Measurements from ENCODE around the gene ZNF678.

The ZNF678 gene

DNA sequence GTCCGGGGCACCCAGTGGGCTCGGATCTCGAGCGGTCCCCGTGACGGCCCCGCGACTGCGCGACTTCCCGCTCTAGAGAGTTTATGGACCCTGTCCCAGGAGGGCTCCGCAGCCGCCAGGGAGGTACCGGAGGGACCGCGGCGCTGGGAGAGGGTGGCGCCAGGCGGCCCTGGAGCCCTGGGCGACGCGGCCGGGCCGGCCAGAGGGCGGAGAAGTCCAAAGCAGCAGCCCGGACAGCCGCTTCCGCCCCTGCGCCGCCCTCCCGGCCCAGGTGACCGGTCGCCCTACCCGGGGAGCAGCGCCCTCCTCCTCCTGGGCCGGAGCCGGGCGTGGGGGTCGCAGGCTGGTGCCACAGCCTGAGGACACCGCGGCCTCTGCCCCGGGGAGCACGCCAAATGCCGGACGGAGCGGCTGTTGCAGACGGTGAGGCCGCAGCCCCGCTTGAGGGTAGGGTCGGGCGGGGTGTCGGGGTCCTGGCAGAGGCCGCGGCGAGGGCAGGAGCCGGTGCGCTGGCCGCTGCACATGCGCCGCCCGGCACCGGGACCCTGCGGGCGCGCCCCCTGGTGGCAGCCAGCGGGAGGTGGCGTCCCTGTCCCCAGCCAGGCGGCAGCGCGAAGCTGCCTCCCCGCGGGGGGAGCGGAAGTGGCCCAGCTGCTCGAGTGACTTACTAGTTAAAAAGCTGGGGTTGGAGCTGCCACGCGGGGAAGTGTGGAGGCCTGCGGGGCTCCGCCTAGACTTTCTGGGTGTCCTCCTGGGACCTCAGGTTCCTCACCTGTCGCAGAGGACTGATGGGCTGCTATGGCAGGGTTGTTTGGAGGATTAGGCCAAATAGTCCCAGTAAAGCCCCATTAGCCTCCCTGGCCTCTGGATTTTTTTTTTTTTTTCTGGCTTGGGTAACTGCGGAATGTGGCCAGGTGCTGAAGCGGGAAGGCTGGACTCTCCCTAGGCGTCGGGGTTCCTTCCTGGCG is 20.9 kb upstream of the ZNF678 start:
- peak overlapping the region; percentile 50 to 80 (median 74) for H3K4me3 ChIP-seq (ENCODE audit: low read depth in 1 of 5, low read length in 5 of 5)
- H3K27me3 ChIP-seq (ENCODE audit: control insufficient read depth in 5 of 5, insufficient read depth in 4 of 5, low read length in 5 of 5), result no peaks in the 10 kb centered on the region
- peaks cover 0 to 19% (median 15%) of the 10 kb centered on the region in 5 donors for H3K4me1 ChIP-seq (ENCODE audit: control insufficient read depth in 5 of 5, insufficient read depth in 5 of 5, low read length in 5 of 5)
- peak overlapping the region in 4 of 5 donors; percentile 72 to 91 (median 78) for H3K9ac ChIP-seq (ENCODE audit: low read length in 5 of 5)
- H3K9me3 ChIP-seq (ENCODE audit: control insufficient read depth in 5 of 5, low read length in 5 of 5), result peaks cover 0 to 4% (median 0%) of the 10 kb centered on the region in 5 donors
- H3K27ac ChIP-seq (ENCODE audit: low read depth, low read length), result no peak overlapping the region
- H3K36me3 ChIP-seq (ENCODE audit: control insufficient read depth in 5 of 5, insufficient read depth in 5 of 5, low read length in 5 of 5), result no peaks in the 10 kb centered on the region

DNA sequence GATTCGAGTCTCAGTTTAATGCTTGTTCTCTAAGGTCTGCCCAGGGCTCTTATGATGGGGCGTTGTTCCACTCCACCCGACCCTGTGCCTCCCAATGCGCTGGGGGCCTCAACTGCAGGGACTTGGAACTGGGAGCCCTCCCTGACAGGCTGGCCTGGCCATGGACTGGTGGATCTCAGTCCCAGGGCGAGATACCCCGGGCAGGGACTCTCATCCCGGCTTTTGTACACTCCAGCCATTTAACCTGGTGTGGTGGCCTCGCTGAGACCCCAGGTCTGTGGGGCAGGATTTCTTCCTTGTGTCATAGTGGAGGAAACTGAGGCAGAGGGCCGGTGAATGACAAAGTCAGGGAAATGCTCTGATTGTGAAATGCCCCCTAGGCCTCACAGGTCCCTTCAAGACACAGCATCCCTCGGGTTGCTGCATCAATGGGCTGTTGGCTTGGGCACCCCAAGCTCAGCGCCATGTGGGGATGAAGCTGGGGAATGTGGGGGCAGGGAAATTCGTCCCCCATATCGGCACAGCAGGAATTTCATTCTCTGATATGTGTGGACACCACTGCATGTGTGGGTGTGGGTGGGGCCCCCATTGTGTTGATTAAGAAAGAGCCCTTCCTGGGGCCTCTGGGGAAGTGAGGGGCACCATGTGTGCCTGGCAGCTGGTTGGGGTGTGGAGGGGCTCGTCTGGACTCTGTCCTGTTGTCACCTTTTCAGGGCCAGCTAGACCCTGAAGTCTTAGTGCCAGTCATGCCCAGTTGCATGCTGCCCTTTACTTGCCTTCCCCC is 19.9 kb upstream of the ZNF678 start:
- Histone ChIP-seq H3K4me3 (ENCODE audit: low read depth in 1 of 5, low read length in 5 of 5) (peak overlapping the region in 3 of 5 donors; percentile 50 to 79 (median 61)), H3K27me3 (ENCODE audit: control insufficient read depth in 5 of 5, insufficient read depth in 4 of 5, low read length in 5 of 5) (no peaks in the 10 kb centered on the region), H3K27ac (ENCODE audit: low read depth, low read length) (no peak overlapping the region), H3K4me1 (ENCODE audit: control insufficient read depth in 5 of 5, insufficient read depth in 5 of 5, low read length in 5 of 5) (peaks cover 0 to 19% (median 15%) of the 10 kb centered on the region in 5 donors), H3K9me3 (ENCODE audit: control insufficient read depth in 5 of 5, low read length in 5 of 5) (no peaks in the 10 kb centered on the region), H3K9ac (ENCODE audit: low read length in 5 of 5) (peak overlapping the region in 1 of 5 donors; percentile 83), H3K36me3 (ENCODE audit: control insufficient read depth in 5 of 5, insufficient read depth in 5 of 5, low read length in 5 of 5) (no peaks in the 10 kb centered on the region)

DNA sequence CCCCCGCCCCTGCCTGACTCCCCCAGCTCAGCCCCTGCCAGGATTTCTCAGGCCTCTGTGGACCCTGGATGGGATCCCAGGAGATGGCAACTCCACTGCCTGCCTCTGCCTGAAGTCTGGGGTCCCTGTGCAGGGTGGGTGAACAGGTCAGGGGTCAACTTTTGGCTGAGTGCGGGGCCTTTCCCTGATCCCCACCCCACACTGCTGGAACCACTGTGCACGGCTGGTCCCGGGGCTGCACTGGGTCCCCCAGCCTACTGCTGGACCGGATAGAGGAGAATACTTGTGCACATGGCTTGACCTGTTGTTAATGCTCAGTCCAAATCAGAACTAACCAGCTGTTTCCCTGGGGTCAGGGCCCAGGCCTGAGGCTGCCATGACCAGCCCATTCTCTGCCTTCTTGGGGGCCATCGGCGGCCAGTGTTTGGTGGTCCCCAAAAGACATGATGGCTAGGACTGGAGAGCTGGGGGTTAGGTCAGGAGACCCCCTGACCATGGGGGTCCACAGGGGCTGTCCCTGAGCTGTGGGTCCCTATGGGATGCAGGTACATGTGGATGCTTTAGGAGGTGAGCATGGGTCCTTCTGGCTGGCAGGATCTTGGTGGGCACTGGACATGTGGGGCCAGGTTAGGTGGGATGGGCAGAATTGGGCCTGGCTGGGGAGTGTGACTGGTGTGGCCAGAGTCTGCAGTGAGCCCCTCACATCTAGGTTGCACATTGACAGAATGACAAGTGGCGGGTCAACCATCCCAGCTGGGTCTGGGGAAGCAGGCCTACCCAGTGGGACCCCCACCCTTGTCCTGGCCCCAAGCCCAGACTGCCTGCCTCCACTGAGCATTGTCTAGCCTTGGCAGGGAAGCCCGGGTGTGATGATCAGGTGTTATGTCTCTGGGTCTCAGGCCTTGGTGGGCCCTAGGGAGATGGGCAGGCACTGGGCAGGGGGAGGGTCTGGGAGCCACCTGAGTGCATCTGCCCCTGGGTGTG is 19.0 kb upstream of the ZNF678 start:
- H3K4me3 ChIP-seq (ENCODE audit: low read depth in 1 of 5, low read length in 5 of 5), result no peak overlapping the region
- H3K27me3 ChIP-seq (ENCODE audit: control insufficient read depth in 5 of 5, insufficient read depth in 4 of 5, low read length in 5 of 5), result no peaks in the 10 kb centered on the region
- H3K9ac ChIP-seq (ENCODE audit: low read length in 5 of 5), result no peak overlapping the region
- H3K4me1 ChIP-seq (ENCODE audit: control insufficient read depth in 5 of 5, insufficient read depth in 5 of 5, low read length in 5 of 5), result peaks cover 0 to 19% (median 15%) of the 10 kb centered on the region in 5 donors
- H3K27ac ChIP-seq (ENCODE audit: low read depth, low read length), result no peak overlapping the region
- H3K36me3 ChIP-seq (ENCODE audit: control insufficient read depth in 5 of 5, insufficient read depth in 5 of 5, low read length in 5 of 5), result no peaks in the 10 kb centered on the region
- H3K9me3 ChIP-seq (ENCODE audit: control insufficient read depth in 5 of 5, low read length in 5 of 5), result no peaks in the 10 kb centered on the region

GRCh38 chr1:227545361-227545760 is 18.0 kb upstream of the ZNF678 start:
- H3K4me3 ChIP-seq (ENCODE audit: low read depth in 1 of 5, low read length in 5 of 5), result no peak overlapping the region
- H3K27ac ChIP-seq (ENCODE audit: low read depth, low read length), result no peak overlapping the region
- peaks cover 0 to 19% (median 15%) of the 10 kb centered on the region in 5 donors for H3K4me1 ChIP-seq (ENCODE audit: control insufficient read depth in 5 of 5, insufficient read depth in 5 of 5, low read length in 5 of 5)
- H3K9ac ChIP-seq (ENCODE audit: low read length in 5 of 5), result no peak overlapping the region
- H3K36me3 ChIP-seq (ENCODE audit: control insufficient read depth in 5 of 5, insufficient read depth in 5 of 5, low read length in 5 of 5), result no peaks in the 10 kb centered on the region
- H3K27me3 ChIP-seq (ENCODE audit: control insufficient read depth in 5 of 5, insufficient read depth in 4 of 5, low read length in 5 of 5), result no peaks in the 10 kb centered on the region
- no peaks in the 10 kb centered on the region for H3K9me3 ChIP-seq (ENCODE audit: control insufficient read depth in 5 of 5, low read length in 5 of 5)

DNA sequence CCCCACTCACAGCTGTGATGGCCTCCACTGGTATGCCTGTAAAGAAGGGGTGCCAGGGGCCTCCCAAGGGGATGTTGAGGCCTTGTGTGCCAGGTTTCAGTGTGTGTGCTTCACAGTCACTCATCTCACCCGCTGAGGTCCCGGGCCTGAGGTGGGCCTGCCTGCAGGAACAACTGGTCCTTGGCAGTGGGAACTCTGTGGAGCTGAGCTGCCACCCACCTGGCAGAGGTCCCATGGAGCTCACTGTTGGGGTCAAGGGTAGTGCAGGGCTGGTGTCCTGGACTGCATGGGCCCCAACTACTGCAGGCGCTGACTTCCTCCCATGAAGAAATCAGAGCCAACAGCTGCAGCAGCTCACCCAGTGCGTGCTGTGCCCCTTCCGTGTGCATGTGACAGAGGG is 17.3 kb upstream of the ZNF678 start:
- peaks cover 0 to 19% (median 15%) of the 10 kb centered on the region in 5 donors for H3K4me1 ChIP-seq (ENCODE audit: control insufficient read depth in 5 of 5, insufficient read depth in 5 of 5, low read length in 5 of 5)
- H3K27ac ChIP-seq (ENCODE audit: low read depth, low read length), result no peak overlapping the region
- H3K4me3 ChIP-seq (ENCODE audit: low read depth in 1 of 5, low read length in 5 of 5), result no peak overlapping the region
- H3K36me3 ChIP-seq (ENCODE audit: control insufficient read depth in 5 of 5, insufficient read depth in 5 of 5, low read length in 5 of 5), result no peaks in the 10 kb centered on the region
- no peaks in the 10 kb centered on the region for H3K9me3 ChIP-seq (ENCODE audit: control insufficient read depth in 5 of 5, low read length in 5 of 5)
- H3K27me3 ChIP-seq (ENCODE audit: control insufficient read depth in 5 of 5, insufficient read depth in 4 of 5, low read length in 5 of 5), result no peaks in the 10 kb centered on the region
- H3K9ac ChIP-seq (ENCODE audit: low read length in 5 of 5), result no peak overlapping the region

DNA sequence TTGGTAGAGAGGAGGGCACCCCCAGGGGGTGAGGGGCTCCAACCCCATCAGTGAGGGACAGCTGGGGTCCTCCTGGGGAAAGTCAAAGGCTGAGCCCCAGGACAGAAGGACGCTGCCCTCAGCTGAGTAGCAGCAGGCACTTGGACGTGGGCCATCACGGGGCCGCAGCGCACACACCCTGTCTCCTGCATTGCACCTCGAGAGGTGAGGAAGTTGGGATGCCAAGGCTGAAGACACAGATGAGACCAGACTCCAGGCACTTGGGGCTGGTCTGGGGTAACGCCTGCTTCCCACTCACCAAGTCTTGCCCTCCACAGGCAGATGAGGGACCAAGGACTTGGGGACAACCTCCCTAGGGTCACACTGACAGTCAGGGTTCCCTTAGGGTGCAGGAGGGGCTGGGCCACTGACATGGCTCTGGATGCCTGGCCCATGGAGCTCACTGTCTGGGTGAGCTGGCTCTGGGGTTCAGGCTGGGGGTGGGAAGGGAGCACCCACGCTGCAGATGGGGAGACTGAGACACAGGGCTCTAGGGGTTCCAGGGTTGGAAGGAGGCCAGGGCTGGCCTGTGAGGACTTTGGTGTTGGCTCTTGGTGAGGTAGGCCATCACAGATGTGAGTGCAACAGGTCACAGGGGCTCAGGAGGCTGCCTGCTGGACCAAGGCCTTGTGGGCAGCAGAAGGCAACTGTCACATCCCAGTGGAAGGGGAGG is 16.6 kb upstream of the ZNF678 start:
- no peak overlapping the region for H3K9ac ChIP-seq (ENCODE audit: low read length in 5 of 5)
- H3K27me3 ChIP-seq (ENCODE audit: control insufficient read depth in 5 of 5, insufficient read depth in 4 of 5, low read length in 5 of 5), result no peaks in the 10 kb centered on the region
- H3K9me3 ChIP-seq (ENCODE audit: control insufficient read depth in 5 of 5, low read length in 5 of 5), result peaks cover 0 to 1% (median 0%) of the 10 kb centered on the region in 5 donors
- H3K4me3 ChIP-seq (ENCODE audit: low read depth in 1 of 5, low read length in 5 of 5), result no peak overlapping the region
- peaks cover 0 to 13% (median 10%) of the 10 kb centered on the region in 5 donors for H3K4me1 ChIP-seq (ENCODE audit: control insufficient read depth in 5 of 5, insufficient read depth in 5 of 5, low read length in 5 of 5)
- no peak overlapping the region for H3K27ac ChIP-seq (ENCODE audit: low read depth, low read length)
- no peaks in the 10 kb centered on the region for H3K36me3 ChIP-seq (ENCODE audit: control insufficient read depth in 5 of 5, insufficient read depth in 5 of 5, low read length in 5 of 5)

DNA sequence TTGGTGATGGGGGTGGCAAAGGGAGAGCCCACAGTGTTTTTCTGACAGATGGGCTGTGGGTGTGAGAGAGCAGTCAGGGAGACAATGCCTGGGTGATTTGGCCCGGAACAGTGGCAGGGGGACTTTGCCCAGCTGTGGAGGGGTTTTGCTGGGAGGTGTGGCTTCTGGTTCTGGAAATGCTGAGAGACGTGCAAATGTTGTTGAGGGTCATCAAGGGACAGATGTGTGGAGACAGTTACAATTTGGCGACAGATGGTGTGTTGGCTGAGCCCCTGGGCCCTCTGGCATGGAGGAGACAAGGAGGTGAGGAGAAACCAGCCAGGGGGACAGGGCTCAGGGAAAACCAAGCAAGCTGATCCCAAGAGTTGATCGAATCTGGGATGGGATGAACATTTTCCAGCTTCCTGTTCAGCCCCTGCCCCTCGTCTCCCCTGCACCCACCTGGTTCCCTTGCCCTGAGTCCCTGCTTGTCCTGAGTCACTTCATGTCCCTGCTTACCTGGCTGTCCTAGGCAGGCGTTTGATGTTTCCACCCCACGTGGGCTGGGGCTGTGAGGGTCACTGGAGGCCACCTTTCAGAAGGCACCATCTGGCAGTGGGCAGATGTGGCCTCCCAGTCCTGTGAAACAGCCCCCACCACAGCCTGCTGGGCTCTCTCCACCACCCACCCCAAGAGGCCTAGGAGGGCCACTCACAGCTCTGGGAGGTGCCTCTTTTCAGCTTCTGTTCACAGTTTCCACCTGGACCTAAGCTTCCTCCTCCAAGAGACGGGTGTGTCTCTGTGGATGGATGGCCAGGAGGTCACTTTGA is 15.8 kb upstream of the ZNF678 start:
- H3K27ac ChIP-seq (ENCODE audit: low read depth, low read length), result no peak overlapping the region
- no peaks in the 10 kb centered on the region for H3K36me3 ChIP-seq (ENCODE audit: control insufficient read depth in 5 of 5, insufficient read depth in 5 of 5, low read length in 5 of 5)
- H3K9me3 ChIP-seq (ENCODE audit: control insufficient read depth in 5 of 5, low read length in 5 of 5), result peaks cover 0 to 9% (median 0%) of the 10 kb centered on the region in 5 donors
- peaks cover 0 to 8% (median 6%) of the 10 kb centered on the region in 5 donors for H3K4me1 ChIP-seq (ENCODE audit: control insufficient read depth in 5 of 5, insufficient read depth in 5 of 5, low read length in 5 of 5)
- no peak overlapping the region for H3K9ac ChIP-seq (ENCODE audit: low read length in 5 of 5)
- no peak overlapping the region for H3K4me3 ChIP-seq (ENCODE audit: low read depth in 1 of 5, low read length in 5 of 5)
- no peaks in the 10 kb centered on the region for H3K27me3 ChIP-seq (ENCODE audit: control insufficient read depth in 5 of 5, insufficient read depth in 4 of 5, low read length in 5 of 5)

DNA sequence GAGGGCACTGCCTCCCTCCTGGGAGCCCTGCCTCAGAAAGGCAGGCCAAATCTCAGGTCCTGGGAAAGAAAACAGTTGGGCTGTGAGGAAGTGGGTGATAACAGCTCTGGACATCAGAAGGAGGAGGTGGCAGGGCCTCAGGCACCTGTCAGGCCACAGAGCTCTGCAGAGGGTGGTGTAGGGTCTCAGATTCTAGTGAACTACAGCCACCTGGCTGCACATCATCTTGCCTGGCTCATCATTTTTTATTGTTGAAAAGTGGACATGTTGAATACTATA is 15.3 kb upstream of the ZNF678 start:
- no peaks in the 10 kb centered on the region for H3K36me3 ChIP-seq (ENCODE audit: control insufficient read depth in 5 of 5, insufficient read depth in 5 of 5, low read length in 5 of 5)
- H3K4me3 ChIP-seq (ENCODE audit: low read depth in 1 of 5, low read length in 5 of 5), result no peak overlapping the region
- H3K4me1 ChIP-seq (ENCODE audit: control insufficient read depth in 5 of 5, insufficient read depth in 5 of 5, low read length in 5 of 5), result peaks cover 0 to 3% (median 1%) of the 10 kb centered on the region in 5 donors
- H3K27ac ChIP-seq (ENCODE audit: low read depth, low read length), result no peak overlapping the region
- no peaks in the 10 kb centered on the region for H3K27me3 ChIP-seq (ENCODE audit: control insufficient read depth in 5 of 5, insufficient read depth in 4 of 5, low read length in 5 of 5)
- peaks cover 0 to 10% (median 0%) of the 10 kb centered on the region in 5 donors for H3K9me3 ChIP-seq (ENCODE audit: control insufficient read depth in 5 of 5, low read length in 5 of 5)
- H3K9ac ChIP-seq (ENCODE audit: low read length in 5 of 5), result no peak overlapping the region

Data from subcutaneous abdominal adipose tissue (tissue), 5 donors.